Fibroblast of the aortic adventitia (primary cell): Measurements from ENCODE around the gene CASP10. TPM values are rescaled to one million over a fixed set of nuclear protein-coding genes. Genes with fewer than 3 reads are reported as not detected.

Source experiments
- DNase-seq: peaks from one replicate; pipeline ENCODE4 v3.0.0-alpha.2; 2010; ENCODE audit warnings: low read depth
- H3K4me3 ChIP-seq: 2 replicates; pipeline ENCODE4 v1.5.1; 2011; ENCODE audit warnings: low read depth, mild to moderate bottlenecking, control low read depth, low read length, moderate library complexity
- CTCF ChIP-seq: IDR thresholded peaks from 2 replicates; pipeline ENCODE4 v1.5.1; 2011; ENCODE audit warnings: mild to moderate bottlenecking, low read length, control low read depth, inconsistent platforms; ENCODE audit not compliant: insufficient read depth
- total RNA-seq: library from RNA; depleted of rRNA; stranded (reverse); fragments of >200 nt; gene quantifications from 2 replicates; pipeline ENCODE4 v1.2.3, GENCODE V29; 2012; ENCODE audit warnings: low replicate concordance

CASP10 gene
- total RNA-seq, 1 donor = 9.1 TPM

GRCh38 chr2:201151127-201151981 is 31.6 kb upstream of the CASP10 start:
- H3K4me3 ChIP-seq = no peak overlapping the region
- TF ChIP-seq CTCF = no peak
- peak; percentile 80 for DNase-seq

- no peak for DNase-seq
- no peak overlapping the region for H3K4me3 ChIP-seq
- no peak for TF ChIP-seq CTCF
These were observed 30.4 kb upstream of the CASP10 start for GRCh38 chr2:201152517-201152916.

- no peak for TF ChIP-seq CTCF
- no peak for DNase-seq
- H3K4me3 ChIP-seq = no peak overlapping the region
These were observed 29.7 kb upstream of the CASP10 start for GRCh38 chr2:201152999-201153815.

- no peak for TF ChIP-seq CTCF
- no peak overlapping the region for H3K4me3 ChIP-seq
- DNase-seq = no peak
These were observed 28.1 kb upstream of the CASP10 start for GRCh38 chr2:201154615-201155399.

GRCh38 chr2:201156036-201156435 is 26.9 kb upstream of the CASP10 start:
- no peak for TF ChIP-seq CTCF
- DNase-seq = no peak
- H3K4me3 ChIP-seq = no peak overlapping the region

GRCh38 chr2:201156640-201157039 is 26.3 kb upstream of the CASP10 start:
- no peak overlapping the region for H3K4me3 ChIP-seq
- TF ChIP-seq CTCF = no peak
- no peak for DNase-seq
